HG02870 (cell line): ENCODE measurements around the gene GATA5.
"Not testable (repeated sequence)": the region's sequence is repeated elsewhere in the genome, so short reads cannot be mapped to it uniquely, and the experiment has no call there.

Experiments used
- ATAC-seq: cut with Tn5 transposase; IDR thresholded peaks from one replicate; pipeline ENCODE4 v1.9.1; 2021; ENCODE audit warnings: mild to moderate bottlenecking, moderate library complexity; ENCODE audit not compliant: unreplicated experiment

GATA5 gene

GRCh38 chr20:62433658-62434497 is 41.9 kb downstream of the GATA5 start:
- ATAC-seq = no peak

DNA sequence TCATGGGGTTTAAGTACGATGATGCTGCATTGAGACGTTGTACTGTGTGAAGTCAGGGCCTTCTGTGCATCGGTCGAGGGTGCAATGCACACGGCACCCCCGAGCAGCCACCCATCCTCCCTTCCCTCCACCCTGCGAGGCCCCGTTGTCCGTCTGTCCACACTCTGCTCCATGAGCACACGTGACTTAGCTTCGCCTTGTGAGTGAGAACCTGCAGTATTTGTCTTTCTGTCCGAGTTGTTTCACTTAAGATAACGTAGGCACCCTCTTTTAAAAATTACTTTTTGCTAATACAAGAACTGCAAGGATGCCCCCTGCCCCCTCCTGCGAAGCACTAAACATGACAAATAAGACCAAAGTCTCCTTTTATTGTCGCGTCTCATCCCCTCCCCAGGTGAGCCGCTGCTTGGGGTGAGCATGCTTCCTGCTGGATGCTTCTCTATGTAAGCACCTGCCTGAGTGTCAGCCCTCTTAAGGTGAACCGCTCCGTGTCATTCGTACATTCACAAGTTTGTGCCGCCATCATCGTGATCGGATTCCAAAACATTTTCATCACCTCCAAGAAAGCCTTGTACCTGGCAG is 44.8 kb downstream of the GATA5 start:
- ATAC-seq = no peak

DNA sequence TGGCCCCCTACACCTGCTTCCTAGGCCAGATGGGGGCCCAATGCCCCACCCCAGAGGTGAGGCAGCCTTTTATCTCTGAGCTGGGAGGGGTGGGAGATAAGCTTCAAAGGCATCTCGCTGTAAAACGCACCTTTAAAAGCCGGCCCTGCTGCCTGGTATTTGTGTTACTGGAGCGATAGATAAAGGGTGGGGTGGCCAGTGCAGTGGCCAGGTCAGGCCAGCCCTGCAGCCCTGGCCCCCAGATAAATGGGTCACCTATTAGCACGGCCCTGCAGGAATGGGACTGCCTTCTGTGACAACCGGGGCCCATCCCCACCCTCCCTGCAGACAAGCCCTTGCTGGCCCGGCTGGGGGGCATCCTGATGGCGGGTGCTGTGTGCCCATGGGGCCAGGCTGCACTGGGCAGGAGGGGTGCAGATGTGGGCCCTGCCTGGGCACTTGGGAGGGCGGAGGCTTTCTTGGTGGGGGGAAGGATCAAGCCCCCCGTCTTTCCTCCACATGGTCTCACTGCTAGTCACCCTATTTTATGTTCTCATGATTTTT is 45.4 kb downstream of the GATA5 start:
- no peak for ATAC-seq

- no peak for ATAC-seq
Measured at GRCh38 chr20:62429455-62430310, 46.1 kb downstream of the GATA5 start.

- ATAC-seq = no peak
Measured at GRCh38 chr20:62428396-62429295, 47.1 kb downstream of the GATA5 start.

DNA sequence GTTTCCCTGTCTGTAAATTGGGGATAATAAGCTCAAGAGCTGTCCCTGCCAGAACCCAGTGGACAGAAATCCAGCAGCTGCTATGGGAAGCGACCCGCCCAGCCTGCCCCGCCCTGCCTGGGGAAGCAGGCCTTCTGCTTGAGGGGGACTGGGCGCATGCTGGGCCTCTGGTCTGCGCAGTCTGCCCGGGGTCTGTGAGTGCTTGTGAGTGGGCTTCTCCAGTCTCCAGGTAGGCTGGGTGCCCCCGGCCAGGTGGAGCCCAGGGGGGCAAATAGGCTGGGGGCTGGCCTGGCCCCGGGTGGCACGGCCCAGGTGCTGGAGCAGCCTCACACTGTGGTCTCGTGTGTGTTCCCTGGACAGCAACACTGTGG is 47.8 kb downstream of the GATA5 start:
- no peak for ATAC-seq

GRCh38 chr20:62427172-62428001 is 48.4 kb downstream of the GATA5 start, which contains the start of gene RBBP8NL:
Gene RBBP8NL, minus strand, starts transcription at chr20:62427539. Its CDS starts 7,892 bp downstream, at chr20:62419647.
- no peak for ATAC-seq

GRCh38 chr20:62426699-62427131 is 49.1 kb downstream of the GATA5 start:
- ATAC-seq = no peak

DNA sequence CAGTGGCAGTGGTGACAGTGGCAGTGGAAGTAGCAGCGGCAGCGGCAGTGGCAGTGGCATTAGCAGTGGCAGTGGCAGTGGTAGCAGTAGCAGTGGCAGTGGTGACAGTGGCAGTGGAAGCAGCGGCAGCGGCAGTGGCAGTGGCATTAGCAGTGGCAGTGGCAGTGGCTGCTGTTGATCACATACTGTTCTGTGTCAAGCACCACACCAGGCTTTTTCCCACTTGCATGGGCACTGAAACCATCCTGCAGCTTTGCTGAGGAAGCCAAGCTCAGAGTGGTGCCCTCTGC is 49.8 kb downstream of the GATA5 start:
- ATAC-seq = not testable (repeated sequence)

DNA sequence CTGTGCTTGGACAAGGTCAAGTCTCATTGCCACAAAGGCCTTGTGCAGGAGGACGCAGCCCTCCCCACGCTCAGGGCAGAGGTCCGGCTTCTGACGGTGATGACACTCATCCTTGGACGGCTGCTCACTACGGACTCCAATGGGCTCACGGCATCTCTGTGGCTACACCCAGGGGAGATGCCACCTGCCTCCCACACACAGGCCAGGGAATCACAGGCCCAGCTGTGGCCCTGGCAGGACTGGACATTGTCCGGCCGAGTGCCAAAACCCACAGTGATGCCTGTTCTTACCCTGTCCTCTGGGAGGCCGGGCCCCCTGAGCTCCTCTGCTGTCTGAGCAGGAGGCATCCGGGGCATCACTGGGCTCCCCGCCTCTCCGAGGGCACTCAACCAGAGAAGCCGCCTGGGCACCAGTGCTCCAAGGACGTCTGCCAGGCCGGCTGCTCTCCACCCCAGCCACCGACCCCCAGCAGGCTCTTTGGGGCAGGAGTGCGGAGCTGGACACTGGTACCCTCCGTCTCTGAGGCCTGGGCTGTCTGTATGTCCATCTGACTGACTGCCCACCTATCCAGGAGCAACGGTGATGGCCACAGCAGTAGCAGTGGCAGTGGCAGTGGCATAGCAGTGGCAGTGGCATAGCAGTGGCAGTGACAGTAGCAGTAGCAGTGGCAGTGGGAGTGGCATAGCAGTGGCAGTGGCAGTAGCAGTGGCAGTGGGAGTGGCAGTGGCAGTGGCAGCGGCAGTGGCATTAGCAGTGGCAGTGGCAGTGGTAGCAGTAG is 50.3 kb downstream of the GATA5 start:
- ATAC-seq = no peak

DNA sequence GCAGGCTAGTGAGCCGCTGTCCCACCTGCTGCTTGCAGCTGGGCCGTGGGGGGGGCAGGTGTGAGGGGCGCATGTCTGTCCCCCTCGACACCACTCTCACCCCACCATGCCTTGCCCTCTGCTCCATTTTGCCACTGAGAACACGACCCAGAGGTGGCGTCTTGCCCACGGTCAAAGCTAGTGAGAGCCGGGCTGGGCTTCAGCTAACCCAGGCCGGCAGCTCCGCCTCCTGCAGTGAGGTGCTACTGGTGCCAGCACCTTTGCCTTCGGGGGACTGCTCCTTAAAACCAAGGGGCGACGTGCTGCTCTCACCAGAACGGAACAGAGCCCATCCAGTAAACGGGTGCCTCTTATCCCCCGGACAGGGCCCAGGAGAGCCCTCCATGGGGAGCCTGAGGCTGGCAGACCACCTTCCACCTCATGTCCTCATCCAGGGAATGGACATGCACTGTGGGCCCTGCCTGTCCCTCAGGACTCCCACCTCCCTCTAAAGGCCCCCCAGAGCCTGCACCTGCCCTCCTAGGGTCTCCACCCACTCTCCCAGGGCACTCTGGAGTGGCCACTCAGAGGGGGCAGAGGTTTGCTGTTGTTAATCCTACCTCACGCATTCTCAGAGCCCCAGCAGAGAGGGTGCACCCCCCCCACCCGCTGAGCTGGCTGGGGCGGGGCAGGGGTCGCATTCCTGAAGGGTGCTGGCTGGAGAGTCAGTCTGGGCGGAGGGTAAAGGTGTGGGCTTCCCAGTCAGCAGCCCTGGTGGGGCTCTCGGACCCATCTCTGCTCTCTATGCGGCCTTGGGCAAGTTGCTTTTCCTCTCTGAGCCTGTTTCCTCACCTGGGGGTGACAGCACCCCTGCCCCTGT is 51.3 kb downstream of the GATA5 start:
- no peak for ATAC-seq

GRCh38 chr20:62423326-62423706 is 52.5 kb downstream of the GATA5 start:
- ATAC-seq = no peak

DNA sequence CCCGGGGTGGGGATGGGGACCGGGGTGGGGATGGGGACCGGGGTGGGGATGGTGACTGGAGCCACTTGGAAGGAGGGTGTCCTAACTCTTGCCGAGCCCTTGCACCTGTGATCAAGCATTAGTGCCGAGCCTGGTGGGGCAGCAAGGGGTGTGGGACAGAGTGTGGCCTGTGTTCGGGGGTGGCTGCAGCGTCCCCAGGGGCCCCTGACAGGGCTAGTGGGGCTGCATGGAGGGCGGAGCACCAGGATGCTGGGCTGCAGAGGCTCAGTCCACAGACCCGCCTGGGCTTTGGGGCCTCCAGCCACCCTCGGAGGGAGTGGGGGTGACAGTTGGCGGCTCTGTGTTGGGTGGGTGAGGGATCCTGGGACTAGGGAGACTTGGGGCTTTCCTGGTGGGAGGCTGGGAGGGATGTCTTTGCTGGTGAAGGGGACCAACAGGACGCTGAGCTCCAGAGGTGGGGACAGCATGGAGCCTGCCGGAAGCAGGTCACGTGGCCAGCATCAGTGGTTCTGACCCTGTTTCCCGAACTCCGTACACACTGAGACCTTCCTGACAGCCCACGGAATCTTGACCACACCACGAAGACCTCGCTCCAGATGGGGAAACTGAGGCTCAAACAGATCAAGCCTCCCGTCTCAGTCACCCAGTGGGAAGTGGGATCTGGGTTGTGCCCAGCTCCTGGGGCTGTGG is 53.0 kb downstream of the GATA5 start:
- no peak for ATAC-seq

- no peak for ATAC-seq
Measured at GRCh38 chr20:62421716-62421990, 54.1 kb downstream of the GATA5 start.

DNA sequence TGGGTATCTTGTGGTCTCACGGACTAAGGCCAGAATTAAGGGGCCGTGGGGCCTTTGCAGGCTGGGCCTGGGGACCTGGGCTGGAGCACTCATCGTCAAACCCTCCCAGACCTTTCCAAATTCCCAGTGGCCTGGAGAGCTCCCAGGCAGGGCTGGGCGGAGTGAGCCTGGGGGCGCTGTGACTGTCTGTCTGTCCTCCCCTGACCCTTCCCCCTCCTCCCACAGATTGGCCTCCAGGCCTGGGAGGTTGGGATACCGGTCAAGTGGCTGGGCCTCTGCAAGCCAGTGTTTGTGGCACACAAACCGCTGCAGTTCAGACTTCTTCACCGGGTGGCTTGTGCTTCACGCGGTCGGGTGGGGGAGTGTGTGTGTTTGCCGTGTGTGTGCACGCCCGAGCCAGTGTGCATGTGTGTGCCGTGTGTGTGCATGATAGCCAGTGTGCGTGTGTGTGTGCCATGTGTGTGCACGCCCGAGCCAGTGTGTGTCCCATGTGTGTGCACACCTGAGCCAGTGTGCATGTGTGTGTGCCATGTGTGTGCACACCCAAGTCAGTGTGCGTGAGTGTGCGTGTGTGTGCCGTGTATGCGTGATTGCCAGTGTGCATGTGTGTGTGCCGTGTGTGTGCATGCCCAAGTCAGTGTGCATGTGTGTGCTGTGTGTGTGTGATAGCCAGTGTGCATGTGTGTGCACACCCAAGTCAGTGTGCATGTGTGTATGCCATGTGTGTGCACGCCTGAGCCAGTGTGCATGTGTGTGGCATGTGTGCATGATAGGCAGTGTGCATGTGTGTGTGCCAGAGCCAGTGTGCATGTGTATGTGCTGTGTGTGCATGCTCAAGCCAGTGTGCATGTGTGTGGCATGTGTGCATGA is 54.7 kb downstream of the GATA5 start:
- no peak for ATAC-seq

GRCh38 chr20:62419759-62420158 is 56.0 kb downstream of the GATA5 start:
- ATAC-seq = no peak
